Measurements from ENCODE around the gene FAM184A. TPM values are rescaled to one million over a fixed set of nuclear protein-coding genes. Genes with fewer than 3 reads are reported as not detected.
"Not testable (repeated sequence)": the region's sequence is repeated elsewhere in the genome, so short reads cannot be mapped to it uniquely, and the experiment has no call there.

The FAM184A gene
- total RNA-seq = 10 to 100 TPM in 2 of 3 donors, 1 to 10 TPM in 1; 8.6 to 10.9 (median 10.4) TPM

DNA sequence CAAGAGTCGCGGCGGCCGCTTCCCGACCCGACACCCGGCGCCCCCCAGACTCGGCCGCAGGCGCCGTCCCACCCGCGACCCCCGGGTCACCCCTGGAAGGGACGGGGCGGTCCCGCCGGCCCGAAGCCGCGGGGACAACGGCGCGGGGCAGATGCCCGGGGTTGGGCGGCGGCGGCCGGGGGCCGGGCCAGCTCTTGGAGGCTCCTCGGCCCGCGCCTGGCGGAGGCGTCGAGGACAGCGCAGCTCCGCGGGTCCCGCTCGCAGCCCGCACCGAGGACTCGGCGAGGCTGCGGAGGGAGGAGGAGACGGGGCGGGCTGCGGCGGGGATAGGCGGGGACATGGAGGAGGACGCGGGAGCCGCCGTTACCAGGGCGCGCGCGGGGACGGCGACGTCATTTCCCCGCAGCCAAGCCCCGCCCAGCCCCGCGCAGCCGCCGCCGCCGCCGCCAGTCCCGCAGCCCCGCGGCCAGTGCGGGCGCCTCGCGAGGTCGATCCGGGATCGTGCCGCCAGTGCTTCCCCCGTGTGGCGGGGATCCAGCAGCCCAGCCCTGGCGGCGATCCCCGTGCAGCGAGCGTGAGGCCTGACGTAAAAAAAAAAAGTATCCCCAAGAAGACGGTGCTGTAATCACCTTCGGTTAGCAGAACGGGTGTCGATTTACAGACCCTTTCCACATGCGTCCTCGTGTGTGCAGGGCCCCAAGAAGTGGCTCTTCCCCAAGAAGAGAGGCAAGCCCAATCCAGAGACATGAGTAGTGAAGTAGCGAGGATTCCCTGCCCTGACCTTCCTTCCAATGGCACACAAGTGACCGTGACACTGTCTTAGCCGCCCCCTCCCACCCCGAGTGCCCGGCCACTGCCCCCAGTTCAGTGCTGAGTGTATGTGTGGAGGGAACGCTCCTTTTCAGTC, at the start of gene FAM184A:
Gene FAM184A (minus strand): TSS at position 289 of the 907 bp plus-strand sequence. CDS start 365 bp downstream, outside the sequence.
- no peaks in the 10 kb centered on the region for H3K36me3 Mint-ChIP-seq (ENCODE audit: insufficient read depth)
- DNase-seq = peak; percentile 61
- peaks cover 12% of the 10 kb centered on the region for H3K9me3 Mint-ChIP-seq
- H3K27me3 Mint-ChIP-seq (ENCODE audit: low read depth) = no peaks in the 10 kb centered on the region
- peak within 1 kb of the TSS; percentile 93 for H3K4me3 Mint-ChIP-seq
- ATAC-seq = peak; percentile 69 to 77
- H3K4me1 Mint-ChIP-seq (ENCODE audit: low read depth) = peaks cover 39% of the 10 kb centered on the region

DNA sequence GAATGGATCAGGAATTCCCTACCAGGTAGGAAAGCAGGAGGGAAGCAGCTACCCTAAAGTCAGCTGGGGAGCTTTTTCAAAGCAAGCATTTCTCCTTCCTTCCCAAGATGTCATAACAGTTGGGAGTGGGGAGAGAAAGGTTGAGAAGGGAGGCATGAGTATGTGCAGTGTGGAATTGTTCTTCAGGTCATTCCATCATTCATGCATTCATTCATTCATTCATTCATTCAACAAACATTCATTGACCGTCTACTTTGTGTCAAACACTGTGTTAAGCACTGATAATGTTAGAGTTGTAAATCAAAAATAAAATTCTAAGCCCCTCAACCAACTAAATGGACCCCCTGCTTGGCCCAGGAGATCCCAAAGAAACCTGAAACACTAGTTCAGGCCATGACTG, 49.2 kb upstream of the FAM184A start:
- ATAC-seq (no peak), DNase-seq (no peak)
- Mint-ChIP-seq H3K36me3 (ENCODE audit: insufficient read depth) (no peaks in the 10 kb centered on the region), H3K4me3 (no peak overlapping the region), H3K4me1 (ENCODE audit: low read depth) (no peaks in the 10 kb centered on the region), H3K9me3 (no peaks in the 10 kb centered on the region), H3K27me3 (ENCODE audit: low read depth) (no peaks in the 10 kb centered on the region)

- ATAC-seq = no peak
- Mint-ChIP-seq H3K36me3 (ENCODE audit: insufficient read depth) (no peaks in the 10 kb centered on the region), H3K4me1 (ENCODE audit: low read depth) (no peaks in the 10 kb centered on the region), H3K9me3 (no peaks in the 10 kb centered on the region), H3K4me3 (no peak overlapping the region), H3K27me3 (ENCODE audit: low read depth) (no peaks in the 10 kb centered on the region)
- no peak for DNase-seq
Observed at GRCh38 chr6:119126826-119127225, 48.4 kb upstream of the FAM184A start.

- DNase-seq (no peak), ATAC-seq (no peak)
- no peaks in the 10 kb centered on the region for H3K4me1 Mint-ChIP-seq (ENCODE audit: low read depth)
- H3K4me3 Mint-ChIP-seq = no peak overlapping the region
- no peaks in the 10 kb centered on the region for H3K27me3 Mint-ChIP-seq (ENCODE audit: low read depth)
- no peaks in the 10 kb centered on the region for H3K36me3 Mint-ChIP-seq (ENCODE audit: insufficient read depth)
- H3K9me3 Mint-ChIP-seq = no peaks in the 10 kb centered on the region
Observed at GRCh38 chr6:119126140-119126539, 47.7 kb upstream of the FAM184A start.

GRCh38 chr6:119125576-119125975, 47.1 kb upstream of the FAM184A start:
- H3K27me3 Mint-ChIP-seq (ENCODE audit: low read depth) = no peaks in the 10 kb centered on the region
- H3K4me1 Mint-ChIP-seq (ENCODE audit: low read depth) = no peaks in the 10 kb centered on the region
- H3K4me3 Mint-ChIP-seq = no peak overlapping the region
- no peaks in the 10 kb centered on the region for H3K36me3 Mint-ChIP-seq (ENCODE audit: insufficient read depth)
- DNase-seq (no peak), ATAC-seq (no peak)
- no peaks in the 10 kb centered on the region for H3K9me3 Mint-ChIP-seq

GRCh38 chr6:119124079-119124824, 45.8 kb upstream of the FAM184A start:
- Mint-ChIP-seq H3K4me1 (ENCODE audit: low read depth) (no peaks in the 10 kb centered on the region), H3K36me3 (ENCODE audit: insufficient read depth) (no peaks in the 10 kb centered on the region), H3K4me3 (no peak overlapping the region), H3K27me3 (ENCODE audit: low read depth) (no peaks in the 10 kb centered on the region), H3K9me3 (no peaks in the 10 kb centered on the region)
- no peak for ATAC-seq
- DNase-seq = no peak

DNA sequence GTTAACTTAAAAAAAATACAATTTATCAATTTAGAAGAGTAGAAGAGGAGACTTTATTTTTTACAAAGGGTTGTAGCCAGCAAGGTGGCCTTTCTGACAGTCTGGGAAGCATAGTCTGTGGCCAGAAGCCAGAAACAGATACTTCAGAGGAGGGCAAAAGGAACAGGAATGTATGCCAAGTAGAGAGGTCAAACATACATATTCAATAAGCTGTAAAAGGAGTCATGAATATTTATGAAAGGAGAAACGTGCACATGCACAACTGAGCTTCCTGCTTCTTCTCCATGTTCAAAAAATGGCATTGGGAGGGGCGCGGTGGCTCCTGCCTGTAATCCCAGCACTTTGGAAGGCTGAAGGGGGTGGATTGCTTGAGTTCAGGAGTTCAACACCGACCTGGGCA, 43.9 kb upstream of the FAM184A start:
- Mint-ChIP-seq H3K27me3 (ENCODE audit: low read depth) (no peaks in the 10 kb centered on the region), H3K9me3 (no peaks in the 10 kb centered on the region), H3K4me1 (ENCODE audit: low read depth) (no peaks in the 10 kb centered on the region), H3K4me3 (no peak overlapping the region), H3K36me3 (ENCODE audit: insufficient read depth) (no peaks in the 10 kb centered on the region)
- DNase-seq (no peak), ATAC-seq (no peak)

GRCh38 chr6:119121367-119121766, 42.9 kb upstream of the FAM184A start:
- no peaks in the 10 kb centered on the region for H3K27me3 Mint-ChIP-seq (ENCODE audit: low read depth)
- no peaks in the 10 kb centered on the region for H3K4me1 Mint-ChIP-seq (ENCODE audit: low read depth)
- DNase-seq = no peak
- H3K36me3 Mint-ChIP-seq (ENCODE audit: insufficient read depth) = no peaks in the 10 kb centered on the region
- no peaks in the 10 kb centered on the region for H3K9me3 Mint-ChIP-seq
- ATAC-seq = no peak
- H3K4me3 Mint-ChIP-seq = no peak overlapping the region

GRCh38 chr6:119119989-119120388, 41.5 kb upstream of the FAM184A start:
- no peak for DNase-seq
- H3K4me3 Mint-ChIP-seq = no peak overlapping the region
- no peaks in the 10 kb centered on the region for H3K9me3 Mint-ChIP-seq
- no peaks in the 10 kb centered on the region for H3K27me3 Mint-ChIP-seq (ENCODE audit: low read depth)
- H3K4me1 Mint-ChIP-seq (ENCODE audit: low read depth) = no peaks in the 10 kb centered on the region
- H3K36me3 Mint-ChIP-seq (ENCODE audit: insufficient read depth) = no peaks in the 10 kb centered on the region
- no peak for ATAC-seq

GRCh38 chr6:119119062-119119461, 40.6 kb upstream of the FAM184A start:
- H3K27me3 Mint-ChIP-seq (ENCODE audit: low read depth); H3K9me3 Mint-ChIP-seq; H3K36me3 Mint-ChIP-seq (ENCODE audit: insufficient read depth); H3K4me3 Mint-ChIP-seq; ATAC-seq; H3K4me1 Mint-ChIP-seq (ENCODE audit: low read depth); DNase-seq: not testable (repeated sequence)

- ATAC-seq = no peak
Observed at GRCh38 chr6:119116712-119117281, 38.3 kb upstream of the FAM184A start.

GRCh38 chr6:119113961-119114360, 35.5 kb upstream of the FAM184A start:
- ATAC-seq = no peak
- Mint-ChIP-seq H3K4me3 (no peak overlapping the region), H3K4me1 (ENCODE audit: low read depth) (peaks cover 12% of the 10 kb centered on the region)

More at GRCh38 chr6:119116712-119117281, 38.3 kb upstream of the FAM184A start:
- Mint-ChIP-seq H3K36me3 (ENCODE audit: insufficient read depth) (no peaks in the 10 kb centered on the region), H3K4me1 (ENCODE audit: low read depth) (no peaks in the 10 kb centered on the region), H3K4me3 (no peak overlapping the region), H3K9me3 (no peaks in the 10 kb centered on the region), H3K27me3 (ENCODE audit: low read depth) (no peaks in the 10 kb centered on the region)
- no peak for DNase-seq

GRCh38 chr6:119112812-119113530, 34.5 kb upstream of the FAM184A start:
- no peak for ATAC-seq

More at GRCh38 chr6:119113961-119114360, 35.5 kb upstream of the FAM184A start:
- H3K27me3 Mint-ChIP-seq (ENCODE audit: low read depth) = no peaks in the 10 kb centered on the region
- H3K36me3 Mint-ChIP-seq (ENCODE audit: insufficient read depth) = no peaks in the 10 kb centered on the region
- no peaks in the 10 kb centered on the region for H3K9me3 Mint-ChIP-seq
- no peak for DNase-seq

More at GRCh38 chr6:119112812-119113530, 34.5 kb upstream of the FAM184A start:
- Mint-ChIP-seq H3K9me3 (no peaks in the 10 kb centered on the region), H3K36me3 (ENCODE audit: insufficient read depth) (no peaks in the 10 kb centered on the region), H3K4me1 (ENCODE audit: low read depth) (peaks cover 15% of the 10 kb centered on the region), H3K27me3 (ENCODE audit: low read depth) (no peaks in the 10 kb centered on the region), H3K4me3 (no peak overlapping the region)
- no peak for DNase-seq
